Left lobe of liver (tissue), 2 donors: ENCODE data around the gene PLTP. TPM values are rescaled to one million over a fixed set of nuclear protein-coding genes. Genes with fewer than 3 reads are reported as not detected.

Experiments used
- ATAC-seq: fragments of 200-7000 bp; cut with Tn5 transposase; one replicate; pipeline ENCODE4 v1.9.1; 2020; ENCODE audit warnings: mild to moderate bottlenecking, moderate library complexity
- DNase-seq: peaks from one replicate; pipeline ENCODE4 v3.0.0-alpha.2; 2020; ENCODE audit warnings: low spot score
- total RNA-seq: library from RNA; stranded (reverse); gene quantifications from one replicate; pipeline ENCODE4 v1.2.1, GENCODE V29; 2021
- donor health status: DM: no; HTN: no; CAD: no; lungs with moderate emphysema.
- donor health status: DM: no; HTN: yes; CAD: no.

The PLTP gene
- total RNA-seq, 1 donor from 2014 or later = 18.8 TPM

GRCh38 chr20:45921337-45922189 lies 9.6 kb upstream of the PLTP start:
- no peak for DNase-seq
- ATAC-seq = no peak

- ATAC-seq (no peak), DNase-seq (no peak)
These were observed 8.7 kb upstream of the PLTP start for GRCh38 chr20:45920462-45921336.

- ATAC-seq = peak; percentile 10
These were observed 7.8 kb upstream of the PLTP start for GRCh38 chr20:45919542-45920399.

GRCh38 chr20:45918779-45919537 lies 7.0 kb upstream of the PLTP start:
- ATAC-seq (no peak), DNase-seq (no peak)

More at GRCh38 chr20:45919542-45920399, 7.8 kb upstream of the PLTP start:
- no peak for DNase-seq

GRCh38 chr20:45918182-45918737 lies 6.3 kb upstream of the PLTP start:
- DNase-seq (no peak), ATAC-seq (peak; percentile 44)

GRCh38 chr20:45917790-45918141 lies 5.8 kb upstream of the PLTP start:
- ATAC-seq = no peak

GRCh38 chr20:45913116-45913515 lies 1.2 kb upstream of the PLTP start:
- no peak for DNase-seq
- no peak for ATAC-seq

More at GRCh38 chr20:45917790-45918141, 5.8 kb upstream of the PLTP start:
- no peak for DNase-seq

- DNase-seq (no peak), ATAC-seq (no peak)
These were observed 358 bp upstream of the PLTP start for GRCh38 chr20:45912344-45912682.

- ATAC-seq = peak; percentile 82
- peak; percentile 85 for DNase-seq
These were observed 1.1 kb downstream of the PLTP start for GRCh38 chr20:45910670-45911485.

- DNase-seq (no peak), ATAC-seq (no peak)
These were observed 1.9 kb downstream of the PLTP start for GRCh38 chr20:45909817-45910669.

- DNase-seq = no peak
These were observed 2.6 kb downstream of the PLTP start for GRCh38 chr20:45909336-45909808.

GRCh38 chr20:45908084-45908483 lies 3.9 kb downstream of the PLTP start:
- no peak for ATAC-seq

More at GRCh38 chr20:45909336-45909808, 2.6 kb downstream of the PLTP start:
- ATAC-seq = peak; percentile 30

GRCh38 chr20:45907219-45907948 lies 4.6 kb downstream of the PLTP start:
- no peak for DNase-seq

More at GRCh38 chr20:45908084-45908483, 3.9 kb downstream of the PLTP start:
- no peak for DNase-seq

GRCh38 chr20:45905505-45906079 lies 6.4 kb downstream of the PLTP start:
- ATAC-seq = no peak
- no peak for DNase-seq

More at GRCh38 chr20:45907219-45907948, 4.6 kb downstream of the PLTP start:
- ATAC-seq = no peak

GRCh38 chr20:45904583-45905504 lies 7.1 kb downstream of the PLTP start:
- no peak for DNase-seq
- ATAC-seq = no peak
